Stimulated activated naive CD8-positive, alpha-beta T cell treated with anti-CD3 and anti-CD28 coated beads, Interleukin-15, Interleukin-2, amounts not matched to agents 100 U/mL and 50 U/mL, for 24 hours (primary cell): ENCODE data around the gene IRF3.
"Not testable (repeated sequence)": the region's sequence is repeated elsewhere in the genome, so short reads cannot be mapped to it uniquely, and the experiment has no call there.

Experiments used
- ATAC-seq: fragments of 150-1000 bp; cut with Tn5 transposase; one replicate; pipeline ENCODE4 v1.10.0; 2021
- DNase-seq: peaks from one replicate; pipeline ENCODE4 v3.0.0; 2021

Gene IRF3

GRCh38 chr19:49643466-49643865 lies 22.2 kb downstream of the IRF3 start:
- no peak for ATAC-seq
- no peak for DNase-seq

GRCh38 chr19:49642492-49643035 lies 23.1 kb downstream of the IRF3 start:
- no peak for DNase-seq

GRCh38 chr19:49641688-49642491 lies 23.8 kb downstream of the IRF3 start, which contains the start of gene SCAF1:
Gene SCAF1, plus strand, starts transcription at chr19:49642209. Its CDS starts 2,818 bp downstream, at chr19:49645027.
- peak; percentile 71 for ATAC-seq
- DNase-seq, result peak; percentile 99

More at GRCh38 chr19:49642492-49643035, 23.1 kb downstream of the IRF3 start:
- ATAC-seq, result no peak

DNA sequence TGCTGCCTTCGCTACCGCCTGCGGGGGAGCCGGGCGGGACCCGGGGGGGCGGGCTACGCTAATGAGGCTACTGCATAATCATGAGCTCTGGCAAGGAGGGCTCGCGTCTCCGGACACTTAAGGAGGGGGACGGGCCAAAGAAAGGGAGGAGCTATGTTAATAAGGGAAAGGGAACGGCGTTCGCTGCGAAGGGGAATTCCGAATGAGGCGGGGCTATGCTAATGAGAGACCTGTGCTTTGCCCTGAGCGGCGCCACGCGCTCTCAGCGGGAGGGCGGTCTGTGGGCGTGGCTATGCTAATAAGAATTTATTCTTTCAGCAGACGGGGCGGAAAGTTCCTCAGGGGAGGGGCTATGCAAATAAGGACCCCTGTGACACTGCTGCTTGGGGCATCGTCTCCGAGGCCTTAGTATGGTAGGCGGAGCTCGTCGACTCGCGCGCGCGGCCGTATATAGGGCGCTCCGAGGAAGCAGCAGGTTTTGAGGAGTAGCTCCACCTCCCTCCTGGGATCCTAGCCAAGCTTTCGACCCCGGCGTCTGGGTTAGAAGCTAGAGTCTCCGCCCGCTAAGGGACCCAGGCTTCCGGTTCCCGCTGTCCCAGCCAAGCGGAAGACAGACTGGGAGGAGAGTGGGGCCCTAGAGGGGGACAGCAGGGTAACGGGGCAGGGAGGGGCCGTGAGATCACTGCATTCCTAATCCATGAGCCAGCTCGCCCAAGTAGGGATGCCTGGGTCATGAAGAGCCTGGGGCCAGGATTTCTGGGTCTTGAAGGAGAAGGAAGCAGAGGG lies 25.4 kb downstream of the IRF3 start, which contains the start of gene RRAS:
Gene RRAS, minus strand, starts transcription at position 31 of the 786 bp plus-strand sequence. CDS start 45 bp downstream, outside the sequence.
- ATAC-seq (peak; percentile 80), DNase-seq (peak; percentile 100)

- no peak for ATAC-seq
- DNase-seq, result no peak
Measured at GRCh38 chr19:49639401-49640112, 26.1 kb downstream of the IRF3 start.

- ATAC-seq (no peak), DNase-seq (peak; percentile 25)
Measured at GRCh38 chr19:49637821-49638738, 27.6 kb downstream of the IRF3 start.

GRCh38 chr19:49636233-49636932 lies 29.3 kb downstream of the IRF3 start:
- ATAC-seq, result no peak
- no peak for DNase-seq

- ATAC-seq, result no peak
- no peak for DNase-seq
Measured at GRCh38 chr19:49635530-49636232, 30.0 kb downstream of the IRF3 start.

GRCh38 chr19:49633273-49633672 lies 32.4 kb downstream of the IRF3 start:
- not testable (repeated sequence) for ATAC-seq, DNase-seq

GRCh38 chr19:49632576-49632975 lies 33.1 kb downstream of the IRF3 start:
- ATAC-seq, result no peak
- DNase-seq, result no peak

- ATAC-seq (no peak), DNase-seq (no peak)
Measured at GRCh38 chr19:49631610-49632192, 34.0 kb downstream of the IRF3 start.

DNA sequence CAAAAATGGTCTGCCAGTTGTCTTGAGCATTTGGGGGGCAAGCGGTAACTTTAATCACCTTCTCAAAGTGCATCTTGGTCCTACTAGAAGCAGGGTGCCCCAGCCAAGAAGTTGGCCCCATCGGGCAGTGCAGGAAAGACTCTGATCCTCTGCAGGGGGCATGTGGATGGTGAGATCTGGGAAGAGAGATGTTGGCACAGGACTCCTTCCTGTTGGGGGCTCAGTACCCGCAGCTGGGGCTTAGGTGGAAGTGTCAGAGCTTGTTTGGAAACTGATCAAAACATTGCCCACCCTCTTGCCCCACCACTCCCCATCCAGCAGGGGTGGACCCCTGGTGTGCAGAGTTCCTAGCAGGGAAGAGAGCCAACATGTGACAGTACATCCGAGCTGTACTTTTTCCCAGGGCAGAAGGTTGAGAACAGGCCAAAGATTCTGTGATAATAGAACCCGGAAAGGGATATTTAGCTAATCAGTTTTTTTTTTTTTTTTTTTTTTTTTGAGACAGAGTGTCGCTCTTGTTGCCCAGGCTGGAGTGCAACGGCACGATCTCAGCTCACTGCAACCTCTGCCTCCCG lies 34.6 kb downstream of the IRF3 start:
- DNase-seq (no peak), ATAC-seq (no peak)

GRCh38 chr19:49629659-49630058 lies 36.0 kb downstream of the IRF3 start:
- ATAC-seq (no peak), DNase-seq (no peak)

DNA sequence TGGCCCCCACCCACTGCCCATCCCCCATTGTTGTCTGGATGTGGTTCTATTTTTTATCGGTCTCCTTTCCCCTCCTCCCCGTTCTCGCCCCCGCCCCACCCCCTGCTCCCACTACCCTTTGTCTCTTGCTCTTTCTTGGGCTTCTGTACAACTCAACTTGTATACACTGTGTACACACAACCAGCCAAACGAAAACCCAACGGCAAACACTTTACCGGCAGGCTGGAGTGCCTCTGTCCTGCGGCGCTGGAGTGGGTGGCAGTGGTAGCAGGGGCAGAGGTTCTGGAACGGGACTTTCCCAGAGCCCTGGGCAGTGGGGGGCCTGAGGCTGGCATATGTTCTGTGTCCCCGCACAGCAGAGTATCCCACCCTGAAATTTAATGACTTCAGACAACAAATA lies 39.4 kb downstream of the IRF3 start:
- ATAC-seq, result no peak

DNA sequence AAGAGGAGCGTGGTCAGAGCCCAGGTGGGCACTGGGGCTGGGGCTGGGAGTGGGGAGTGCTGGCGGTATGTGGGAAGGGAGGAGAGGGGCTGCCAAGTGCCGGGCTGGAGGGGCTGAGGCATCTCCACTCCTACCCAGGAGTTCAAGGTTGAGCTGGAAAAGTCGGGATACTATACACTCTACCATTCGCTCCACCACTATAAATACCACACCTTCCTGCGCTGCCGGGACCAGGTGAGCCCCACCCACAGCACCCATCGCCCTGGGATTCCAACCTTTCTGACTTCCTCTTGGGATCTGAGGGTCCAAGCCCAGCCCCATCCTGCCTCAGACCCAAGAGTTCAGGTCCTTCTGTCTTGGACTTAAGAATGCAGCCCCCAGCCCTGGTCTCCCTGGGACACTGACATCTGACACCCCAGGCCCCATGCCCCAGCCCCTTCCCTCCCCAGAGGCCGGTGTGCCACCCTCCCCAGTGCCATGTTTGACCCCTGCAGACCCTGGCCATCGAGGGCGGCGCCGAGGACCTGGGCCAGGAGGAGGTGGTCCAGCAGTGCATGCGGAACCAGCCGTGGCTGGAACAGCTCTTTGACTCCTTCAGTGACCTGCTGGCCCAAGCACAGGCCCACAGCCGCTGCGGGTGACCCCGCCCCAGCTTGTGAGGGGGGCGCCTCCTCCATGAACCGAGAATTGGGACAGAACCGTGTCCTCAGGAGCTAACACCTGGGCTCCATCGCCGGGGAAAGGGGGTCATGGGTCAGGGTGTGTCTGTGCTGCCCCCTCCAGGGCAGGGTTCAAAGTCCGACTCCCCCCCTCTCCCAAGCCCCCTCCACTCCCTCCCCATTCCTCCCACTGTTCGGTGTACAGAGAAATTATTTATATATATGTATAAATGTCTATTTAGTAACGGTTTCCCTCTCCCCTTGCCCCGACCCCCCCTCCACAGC lies 40.4 kb downstream of the IRF3 start:
- ATAC-seq, result no peak

More for the DNA sequence above, 39.4 kb downstream of the IRF3 start:
- DNase-seq, result no peak

GRCh38 chr19:49617860-49618259 lies 47.8 kb downstream of the IRF3 start:
- not testable (repeated sequence) for DNase-seq, ATAC-seq

More for the DNA sequence above, 40.4 kb downstream of the IRF3 start:
- DNase-seq, result no peak

DNA sequence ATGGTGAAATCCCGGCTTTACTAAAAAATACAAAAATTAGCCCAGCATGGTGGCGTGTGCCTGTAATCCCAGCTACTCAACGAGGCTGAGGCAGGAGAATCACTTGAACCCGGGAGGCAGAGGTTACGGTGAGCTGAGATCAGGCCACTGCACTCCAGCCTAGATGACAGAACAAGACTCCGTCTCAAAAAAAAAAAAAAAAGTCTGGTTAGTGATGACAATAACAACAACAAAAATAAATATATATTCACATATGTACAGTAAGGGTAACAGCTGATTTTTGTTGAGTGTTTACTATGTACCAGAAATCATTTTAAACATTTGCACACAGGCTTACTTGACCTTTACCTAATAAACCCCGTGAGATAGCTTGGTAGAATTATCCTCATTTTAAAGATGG lies 48.7 kb downstream of the IRF3 start:
- DNase-seq, result no peak
- no peak for ATAC-seq

DNA sequence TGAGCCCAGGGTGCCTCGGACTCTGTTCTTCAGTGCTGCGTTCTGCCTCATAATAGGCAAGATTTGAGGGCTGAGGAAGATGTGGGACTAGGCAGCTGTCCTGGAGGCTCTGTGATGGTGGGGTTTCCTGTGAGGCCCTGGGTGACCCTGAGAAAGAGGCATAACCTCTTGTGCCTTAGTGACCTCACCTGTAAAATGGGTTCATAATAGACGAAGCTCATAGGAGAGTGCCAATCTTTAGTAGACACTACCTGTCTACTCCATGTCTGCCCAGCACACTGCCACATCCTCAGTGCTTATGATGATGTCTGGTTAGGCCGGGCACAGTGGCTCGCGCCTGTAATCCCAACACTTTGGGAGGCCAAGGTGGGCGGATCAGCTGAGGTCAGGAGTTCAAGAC lies 49.1 kb downstream of the IRF3 start:
- DNase-seq, result no peak
- no peak for ATAC-seq
